Panc1 (cell line): ENCODE measurements around the gene MORN1. TPM values are rescaled to one million over a fixed set of nuclear protein-coding genes. Genes with fewer than 3 reads are reported as not detected.

Source experiments
- ATAC-seq: fragments of 200-7000 bp; cut with Tn5 transposase; 2 replicates; pipeline ENCODE4 v1.9.1; 2020; ENCODE audit warnings: mild to moderate bottlenecking, moderate library complexity
- BruUV-seq: library from RNA; stranded (reverse); fragments of 400-500 nt; replicated peaks from 2 replicates; lab custom pipeline; 2021; lab: Mats Ljungman, UMichigan
- CTCF ChIA-PET: fragments of 300-600 bp; sonication (Branson Sonifier 250); formaldehyde crosslinking; loops from one replicate; lab custom pipeline; 2022; ENCODE audit warnings: antibody characterized with exemption; lab: Charles Lee
- POLR2A ChIA-PET: fragments of 300-600 bp; sonication (Branson Sonifier 250); formaldehyde crosslinking; loops from one replicate; lab custom pipeline; 2022; ENCODE audit warnings: antibody characterized with exemption; lab: Charles Lee
- DNase-seq: peaks from one replicate; pipeline ENCODE4 v3.0.0-alpha.2; 2010; ENCODE audit warnings: low read depth, low spot score
- H3K27ac ChIP-seq: 2 replicates; pipeline ENCODE4 v1.5.1; 2011; ENCODE audit warnings: mild to moderate bottlenecking, low read length, inconsistent platforms
- H3K27me3 ChIP-seq: fragments of 200-500 bp; sonication (Bioruptor generic); 2 replicates; pipeline ENCODE4 v1.6.0; 2014; ENCODE audit warnings: low read length, inconsistent platforms; ENCODE audit not compliant: control insufficient read depth, insufficient read depth
- H3K36me3 ChIP-seq: fragments of 200-500 bp; sonication (Bioruptor generic); 2 replicates; pipeline ENCODE4 v1.5.1; 2014; ENCODE audit warnings: inconsistent platforms, mild to moderate bottlenecking, low read length, moderate library complexity; ENCODE audit not compliant: control insufficient read depth, insufficient read depth
- H3K4me1 ChIP-seq: 2 replicates; pipeline ENCODE4 v1.5.1; 2011; ENCODE audit warnings: inconsistent platforms, mild to moderate bottlenecking, low read length, moderate library complexity; ENCODE audit not compliant: control insufficient read depth, insufficient read depth
- H3K4me3 ChIP-seq, 2 experiments: 2 replicates each; pipeline ENCODE4 v1.5.1; 2011 to 2012; ENCODE audit warnings: low read depth in 2 of 2, low read length in 2 of 2, mild to moderate bottlenecking in 2 of 2, inconsistent platforms in 1 of 2, moderate library complexity in 1 of 2
- H3K9me3 ChIP-seq: fragments of 200-500 bp; sonication (Bioruptor generic); 2 replicates; pipeline ENCODE4 v1.5.1; 2014; ENCODE audit warnings: low read depth, mild to moderate bottlenecking, inconsistent platforms, low read length, moderate library complexity; ENCODE audit not compliant: control insufficient read depth, insufficient read depth
- POLR2AphosphoS5 ChIP-seq: IDR thresholded peaks from 2 replicates; pipeline ENCODE4 v1.6.1; 2012; ENCODE audit warnings: mild to moderate bottlenecking, low read depth, low read length, moderate library complexity
- REST ChIP-seq, 2 experiments: IDR thresholded peaks; 2 replicates each; pipeline ENCODE4 v1.6.1; 2011 to 2012; ENCODE audit warnings: low read depth in 2 of 2, control low read depth in 1 of 2, low read length in 1 of 2, mild to moderate bottlenecking in 1 of 2, moderate library complexity in 1 of 2; ENCODE audit not compliant: insufficient read depth in 1 of 2
- SIN3A ChIP-seq: IDR thresholded peaks from 2 replicates; pipeline ENCODE4 v1.6.1; 2012; ENCODE audit warnings: low read depth, mild to moderate bottlenecking, low read length, moderate library complexity, borderline replicate concordance; ENCODE audit not compliant: insufficient read depth
- TCF7L2 ChIP-seq: IDR thresholded peaks from 2 replicates; pipeline ENCODE4 v1.6.1; 2011; ENCODE audit warnings: mild to moderate bottlenecking, low read depth, low read length, inconsistent platforms
- in situ Hi-C: cut with HindIII; loops from 2 replicates; pipeline ENCODE4 v1.10.0; 2016; ENCODE audit warnings: low sequenced_read_pairs, low pct_unique_long_range_greater_than_20kb
- intact Hi-C: fragments of 100-400 bp; cut with micrococcal nuclease; formaldehyde crosslinking; loops from one replicate; pipeline ENCODE4 v1.10.0; 2022; ENCODE audit not compliant: unreplicated experiment
- total RNA-seq: library from RNA; stranded (reverse); gene quantifications from one replicate; pipeline ENCODE4 v1.2.1, GENCODE V29; 2021; ENCODE audit not compliant: unreplicated experiment
- TF ChIP-seq, protein P1 (sequence below): fragments of 450-650 bp; IDR thresholded peaks from 2 replicates; pipeline ENCODE4 v1.5.1; 2017; ENCODE audit warnings: mild to moderate bottlenecking

Gene MORN1
- total RNA-seq, 1 experiment from 2014 or later, result 21.3 TPM

GRCh38 chr1:2348346-2349325 lies 42.7 kb downstream of the MORN1 start:
- no peak overlapping the region for H3K27ac ChIP-seq
- BruUV-seq, result no TSS peak
- H3K27me3 ChIP-seq, result no peaks in the 10 kb centered on the region
- no peaks in the 10 kb centered on the region for H3K36me3 ChIP-seq
- no peak for ATAC-seq
- no peak for DNase-seq
- H3K9me3 ChIP-seq, result no peaks in the 10 kb centered on the region
- in situ Hi-C loops (no loop called here), intact Hi-C loops (no loop called here)
- ChIA-PET POLR2A (no interaction called here), CTCF (no interaction called here)
- H3K4me3 ChIP-seq, result no peak overlapping the region
- H3K4me1 ChIP-seq, result no peaks in the 10 kb centered on the region
- TF ChIP-seq REST (IDR thresholded peaks at IDR 0.05; ENCODE audit: insufficient read depth in 1 of 2, low read depth in 2 of 2, low read length in 1 of 2) (no peak), TCF7L2 (no peak), POLR2AphosphoS5 (no peak), SIN3A (no peak)
- TF ChIP-seq, protein P1, sequence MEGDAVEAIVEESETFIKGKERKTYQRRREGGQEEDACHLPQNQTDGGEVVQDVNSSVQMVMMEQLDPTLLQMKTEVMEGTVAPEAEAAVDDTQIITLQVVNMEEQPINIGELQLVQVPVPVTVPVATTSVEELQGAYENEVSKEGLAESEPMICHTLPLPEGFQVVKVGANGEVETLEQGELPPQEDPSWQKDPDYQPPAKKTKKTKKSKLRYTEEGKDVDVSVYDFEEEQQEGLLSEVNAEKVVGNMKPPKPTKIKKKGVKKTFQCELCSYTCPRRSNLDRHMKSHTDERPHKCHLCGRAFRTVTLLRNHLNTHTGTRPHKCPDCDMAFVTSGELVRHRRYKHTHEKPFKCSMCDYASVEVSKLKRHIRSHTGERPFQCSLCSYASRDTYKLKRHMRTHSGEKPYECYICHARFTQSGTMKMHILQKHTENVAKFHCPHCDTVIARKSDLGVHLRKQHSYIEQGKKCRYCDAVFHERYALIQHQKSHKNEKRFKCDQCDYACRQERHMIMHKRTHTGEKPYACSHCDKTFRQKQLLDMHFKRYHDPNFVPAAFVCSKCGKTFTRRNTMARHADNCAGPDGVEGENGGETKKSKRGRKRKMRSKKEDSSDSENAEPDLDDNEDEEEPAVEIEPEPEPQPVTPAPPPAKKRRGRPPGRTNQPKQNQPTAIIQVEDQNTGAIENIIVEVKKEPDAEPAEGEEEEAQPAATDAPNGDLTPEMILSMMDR, result no peak

DNA sequence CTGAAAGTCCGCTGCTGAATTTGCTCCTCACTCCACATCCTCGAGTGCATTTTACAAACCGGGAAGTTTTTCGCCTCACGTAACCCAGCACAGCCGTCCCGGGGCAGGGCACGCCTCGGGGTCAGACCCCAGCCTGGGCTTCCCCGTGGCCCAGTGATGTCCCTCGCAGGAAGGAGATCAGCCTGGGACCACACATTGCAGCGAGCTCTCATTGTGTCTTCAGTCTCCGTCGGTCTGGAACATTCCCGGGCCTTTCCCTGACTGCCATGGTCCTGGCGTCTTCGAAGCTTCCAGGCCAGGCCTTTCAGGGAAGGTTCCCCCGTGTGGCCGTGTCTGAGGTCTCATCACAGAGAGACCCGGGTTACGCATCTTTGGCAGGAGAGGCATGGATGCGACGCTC lies 43.5 kb downstream of the MORN1 start:
- ATAC-seq, result no peak
- POLR2A ChIA-PET, result no interaction called here
- DNase-seq, result no peak
- Histone ChIP-seq H3K27ac (no peak overlapping the region), H3K27me3 (no peaks in the 10 kb centered on the region), H3K36me3 (no peaks in the 10 kb centered on the region), H3K4me3 (no peak overlapping the region), H3K9me3 (no peaks in the 10 kb centered on the region), H3K4me1 (no peaks in the 10 kb centered on the region)
- in situ Hi-C loops, result no loop called here
- intact Hi-C loops, result no loop called here
- TF ChIP-seq, protein P1, result no peak
- TF ChIP-seq POLR2AphosphoS5, result no peak
- no peak for TF ChIP-seq REST (IDR thresholded peaks at IDR 0.05; ENCODE audit: insufficient read depth in 1 of 2, low read depth in 2 of 2, low read length in 1 of 2)
- no peak for TF ChIP-seq TCF7L2
- TF ChIP-seq SIN3A, result no peak
- BruUV-seq, result no TSS peak
- CTCF ChIA-PET, result no interaction called here
